ENCODE measurements around the gene DNM2. TPM values are rescaled to one million over a fixed set of nuclear protein-coding genes. Genes with fewer than 3 reads are reported as not detected.

Gene DNM2
- total and polyA plus RNA-seq, 3 donors from 2014 or later = 166 to 274 (median 226) TPM

DNA sequence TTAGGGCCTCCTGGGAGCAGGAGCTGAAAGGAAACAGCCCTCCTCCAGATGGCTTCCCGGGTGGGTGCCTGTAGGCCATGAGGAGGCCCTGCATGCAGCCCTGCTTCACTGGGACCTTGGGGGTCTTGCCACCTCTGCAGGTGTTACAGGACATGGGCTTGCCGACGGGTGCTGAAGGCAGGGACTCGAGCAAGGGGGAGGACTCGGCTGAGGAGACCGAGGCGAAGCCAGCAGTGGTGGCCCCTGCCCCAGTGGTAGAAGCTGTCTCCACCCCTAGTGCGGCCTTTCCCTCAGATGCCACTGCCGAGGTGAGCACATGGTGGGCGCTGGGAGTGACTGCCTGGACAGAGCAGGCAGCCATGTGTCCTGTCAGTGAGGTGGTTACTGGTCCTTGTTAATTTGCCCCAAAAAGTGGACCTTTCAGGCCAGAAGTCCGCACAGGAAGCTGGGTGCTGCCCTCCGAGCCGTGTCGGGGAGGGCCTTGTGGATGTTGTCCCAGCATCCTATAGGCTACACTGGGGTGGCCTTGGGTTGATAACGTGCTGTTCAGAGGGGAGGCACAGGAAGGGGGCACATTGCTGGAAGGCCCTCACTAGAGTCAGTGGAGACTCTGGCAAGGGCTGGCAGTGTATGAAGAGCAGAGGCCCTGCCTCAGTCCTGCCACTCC is 35.3 kb upstream of the DNM2 start:
- H3K36me3 ChIP-seq (ENCODE audit: low read depth, missing control alignments) = no peaks in the 10 kb centered on the region
- intact Hi-C loops (cut with DNase I; ENCODE audit: low total_unique reads) = no loop called here

GRCh38 chr19:10683064-10683426 is 34.8 kb upstream of the DNM2 start:
- Histone ChIP-seq H3K27me3 (no peaks in the 10 kb centered on the region), H3K36me3 (ENCODE audit: low read depth, missing control alignments) (no peaks in the 10 kb centered on the region), H3K4me1 (peaks cover 16% of the 10 kb centered on the region), H3K4me3 (no peak overlapping the region), H3K9me3 (no peaks in the 10 kb centered on the region), H3K27ac (no peak overlapping the region)
- no peak for DNase-seq
- intact Hi-C loops (cut with DNase I; ENCODE audit: low total_unique reads) = no loop called here
- TF ChIP-seq CTCF (IDR thresholded peaks at IDR 0.05) = no peak
- TF ChIP-seq POLR2A (IDR thresholded peaks at IDR 0.05) = no peak
- 88 to 89% methylated on average over 14 to 15 of the region's 15 CpGs for WGBS, 2 donors

More for the DNA sequence above, 35.3 kb upstream of the DNM2 start:
- no peak for TF ChIP-seq POLR2A (IDR thresholded peaks at IDR 0.05)
- no peak for TF ChIP-seq CTCF (IDR thresholded peaks at IDR 0.05)
- peaks cover 15% of the 10 kb centered on the region for H3K4me1 ChIP-seq
- no peak overlapping the region for H3K4me3 ChIP-seq
- no peaks in the 10 kb centered on the region for H3K27me3 ChIP-seq
- 72 to 83% methylated on average over 15 of the region's 15 CpGs for whole genome bisulfite sequencing, 2 donors
- H3K27ac ChIP-seq = no peak overlapping the region
- DNase-seq = no peak
- no peaks in the 10 kb centered on the region for H3K9me3 ChIP-seq

- Histone ChIP-seq H3K4me3 (no peak overlapping the region), H3K27ac (no peak overlapping the region), H3K36me3 (ENCODE audit: low read depth, missing control alignments) (no peaks in the 10 kb centered on the region), H3K27me3 (no peaks in the 10 kb centered on the region), H3K4me1 (peaks cover 16% of the 10 kb centered on the region), H3K9me3 (no peaks in the 10 kb centered on the region)
- 87 to 93% methylated on average over 20 to 21 of the region's 21 CpGs for WGBS, 2 donors
- no peak for TF ChIP-seq CTCF (IDR thresholded peaks at IDR 0.05)
- TF ChIP-seq POLR2A (IDR thresholded peaks at IDR 0.05) = no peak
- intact Hi-C loops (cut with DNase I; ENCODE audit: low total_unique reads) = no loop called here
- DNase-seq = no peak
Measured at GRCh38 chr19:10683582-10683981, 34.3 kb upstream of the DNM2 start.

DNA sequence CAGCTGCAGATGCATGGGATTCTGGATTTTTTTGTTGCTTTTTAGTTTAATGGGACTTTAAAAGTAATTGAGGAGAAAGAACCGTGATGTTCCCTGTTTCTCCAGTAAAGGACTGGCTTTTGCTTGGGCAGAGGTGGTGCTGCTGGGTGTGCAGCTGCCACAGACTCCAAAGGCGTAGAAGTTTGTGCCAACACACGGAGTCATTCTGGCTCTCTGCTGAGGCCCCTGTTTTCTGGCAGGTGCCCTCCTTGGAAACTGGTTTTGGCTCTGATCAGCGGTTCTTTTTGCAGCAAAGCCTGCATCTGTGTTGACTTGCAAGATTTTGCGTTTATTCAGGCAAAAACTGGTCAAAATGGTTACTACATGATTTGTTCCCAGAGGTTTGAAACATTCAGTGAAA is 32.7 kb upstream of the DNM2 start:
- Histone ChIP-seq H3K36me3 (ENCODE audit: low read depth, missing control alignments) (no peaks in the 10 kb centered on the region), H3K27me3 (no peaks in the 10 kb centered on the region), H3K27ac (no peak overlapping the region), H3K4me1 (peaks cover 19% of the 10 kb centered on the region), H3K4me3 (no peak overlapping the region), H3K9me3 (no peaks in the 10 kb centered on the region)
- TF ChIP-seq POLR2A (IDR thresholded peaks at IDR 0.05) = no peak
- no peak for TF ChIP-seq CTCF (IDR thresholded peaks at IDR 0.05)
- intact Hi-C loops (cut with DNase I; ENCODE audit: low total_unique reads) = no loop called here
- WGBS, 2 donors = 44 to 75% methylated on average over 4 to 5 of the region's 5 CpGs
- DNase-seq = no peak

DNA sequence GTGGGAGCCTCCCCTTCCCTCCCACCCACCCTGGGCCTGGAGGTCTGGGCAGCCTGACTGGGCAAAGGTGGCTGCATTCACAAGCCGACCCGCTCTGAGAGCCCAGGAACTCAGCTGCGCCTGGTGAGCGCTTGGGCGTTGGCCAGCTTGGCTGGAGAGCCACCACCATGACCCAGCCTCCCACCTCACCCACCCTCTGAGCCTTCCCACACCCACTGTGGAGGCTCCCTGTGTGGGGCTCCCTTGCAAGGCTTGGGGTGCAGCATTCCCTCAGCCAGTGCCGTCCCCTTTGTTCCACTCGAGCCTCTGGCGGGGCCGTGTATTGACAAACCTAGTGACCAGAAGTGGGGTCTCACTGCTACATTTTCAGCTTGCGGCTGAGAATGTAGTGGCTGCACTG is 31.7 kb upstream of the DNM2 start:
- TF ChIP-seq CTCF (IDR thresholded peaks at IDR 0.05) (no peak), POLR2A (IDR thresholded peaks at IDR 0.05) (no peak)
- no peak for DNase-seq
- 79 to 81% methylated on average over 9 to 10 of the region's 10 CpGs for WGBS, 2 donors
- intact Hi-C loops (cut with DNase I; ENCODE audit: low total_unique reads) = no loop called here
- no peaks in the 10 kb centered on the region for H3K27me3 ChIP-seq
- H3K27ac ChIP-seq = peak overlapping the region in 1 of 2 donors; percentile 68
- H3K4me1 ChIP-seq = peaks cover 22% of the 10 kb centered on the region
- no peaks in the 10 kb centered on the region for H3K9me3 ChIP-seq
- H3K36me3 ChIP-seq (ENCODE audit: low read depth, missing control alignments) = no peaks in the 10 kb centered on the region
- no peak overlapping the region for H3K4me3 ChIP-seq

Data from testis (tissue), 3 donors.